HG02610 (cell line): ENCODE measurements around the gene UBE4B.
A peak's percentile ranks its signal among the peaks of the same experiment; 100 is the strongest.
"Not testable (repeated sequence)": the region's sequence is repeated elsewhere in the genome, so short reads cannot be mapped to it uniquely, and the experiment has no call there.

ENCODE experiments used
- ATAC-seq: cut with Tn5 transposase; IDR thresholded peaks from one replicate; pipeline ENCODE4 v1.9.1; 2021; ENCODE audit warnings: mild to moderate bottlenecking, moderate library complexity; ENCODE audit not compliant: unreplicated experiment

The UBE4B gene

DNA sequence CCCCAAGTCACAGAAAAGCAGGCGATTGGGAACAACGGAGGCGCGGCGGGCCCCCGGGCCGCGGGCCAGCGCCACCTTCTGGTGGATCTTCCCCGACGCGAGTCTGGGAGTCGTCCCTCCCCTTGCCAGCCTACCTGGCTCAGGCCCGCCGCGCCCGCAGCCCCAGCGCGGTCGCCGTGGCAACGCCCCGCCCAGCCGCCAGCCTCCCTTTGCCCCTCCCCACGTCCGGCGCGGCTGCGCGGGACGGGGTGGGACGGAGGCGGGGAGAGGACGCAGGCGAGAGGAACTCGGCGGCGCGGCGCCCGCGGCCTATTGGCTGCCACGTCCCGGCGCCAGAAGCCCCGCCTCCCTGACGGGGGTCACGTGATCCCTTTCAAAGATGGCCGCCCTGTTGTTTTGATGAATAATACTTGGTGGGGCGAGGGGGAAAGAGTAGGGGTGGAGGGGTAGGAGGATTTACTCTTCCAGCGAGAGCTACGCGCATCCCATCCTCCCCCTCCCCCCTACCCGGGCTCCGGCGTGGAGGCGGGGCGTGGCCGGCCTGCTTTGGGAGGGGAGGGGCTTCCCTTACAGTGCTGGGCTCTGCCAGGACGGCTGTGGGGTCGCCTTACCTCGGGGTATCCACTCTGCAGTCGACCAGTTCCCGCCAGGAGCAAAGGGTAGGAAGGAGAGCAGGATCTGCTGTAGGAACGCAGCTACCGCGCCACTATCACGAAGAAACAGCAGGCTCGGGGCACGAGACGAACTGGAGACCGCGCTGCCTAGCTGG is at the start of gene UBE4B:
Gene UBE4B (plus strand): TSS at position 369 of the 769 bp plus-strand sequence. CDS start 713 bp downstream, outside the sequence.
- ATAC-seq = peak; percentile 97

DNA sequence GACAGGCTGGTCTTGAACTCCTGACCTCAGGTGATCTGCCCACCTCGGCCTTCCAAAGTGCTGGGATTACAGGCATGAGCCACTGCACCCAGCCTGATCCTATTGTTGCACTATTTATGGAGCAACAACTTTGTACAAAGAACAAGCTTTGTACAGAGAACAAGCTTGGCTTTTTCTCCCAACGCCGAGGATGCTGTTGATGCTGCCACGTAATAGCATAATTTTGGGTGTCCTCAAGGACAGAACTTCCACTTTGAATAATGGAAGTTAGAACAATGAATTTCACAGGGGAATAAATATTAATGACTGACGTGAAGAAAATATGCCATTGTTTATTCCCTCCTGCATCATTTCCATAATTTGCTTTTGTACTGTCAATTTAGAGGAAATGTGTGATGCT is 48.5 kb upstream of the UBE4B start:
- no peak for ATAC-seq

GRCh38 chr1:9985001-9985400 is 47.8 kb upstream of the UBE4B start:
- ATAC-seq = no peak

DNA sequence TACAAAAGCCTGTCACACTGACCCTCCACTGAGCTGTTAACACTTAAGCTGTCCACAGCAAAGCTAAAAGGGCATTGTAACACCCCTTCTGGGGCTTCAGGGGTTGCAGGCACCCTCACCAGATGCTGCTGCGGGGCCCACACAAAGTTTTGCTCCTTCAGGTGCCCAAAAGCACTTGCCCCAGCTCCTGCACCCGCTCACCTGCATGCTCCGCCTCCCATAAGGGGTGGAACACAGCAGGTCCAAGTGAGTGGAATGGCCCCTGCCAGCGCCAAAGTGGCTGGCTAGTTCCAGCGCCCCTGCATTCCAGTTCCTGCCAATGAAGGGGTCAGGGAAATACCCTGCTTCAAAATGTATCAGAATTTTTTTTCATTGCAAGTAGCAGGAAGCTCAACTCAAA is 43.0 kb upstream of the UBE4B start:
- ATAC-seq = no peak

DNA sequence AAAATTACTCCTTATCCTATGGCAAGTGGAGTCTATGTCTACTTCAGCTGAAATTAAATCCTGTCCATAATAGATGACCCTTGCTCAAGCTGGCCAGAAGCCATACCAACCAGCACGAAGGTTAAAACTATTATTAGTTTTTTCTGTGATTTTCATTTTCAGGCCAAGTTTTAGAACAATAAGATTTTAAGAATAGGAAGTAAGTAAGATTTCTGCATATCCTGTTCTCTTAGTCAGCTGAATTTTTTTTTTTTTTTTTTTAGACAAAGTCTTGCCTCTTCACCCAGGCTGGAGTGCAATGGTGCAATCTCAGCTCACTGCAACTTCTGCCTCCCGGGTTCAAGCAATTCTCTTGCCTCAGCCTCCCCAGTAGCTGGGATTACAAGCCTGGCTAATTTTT is 41.8 kb upstream of the UBE4B start:
- no peak for ATAC-seq

- ATAC-seq = no peak
Measured at GRCh38 chr1:9992910-9993309, 39.8 kb upstream of the UBE4B start.

DNA sequence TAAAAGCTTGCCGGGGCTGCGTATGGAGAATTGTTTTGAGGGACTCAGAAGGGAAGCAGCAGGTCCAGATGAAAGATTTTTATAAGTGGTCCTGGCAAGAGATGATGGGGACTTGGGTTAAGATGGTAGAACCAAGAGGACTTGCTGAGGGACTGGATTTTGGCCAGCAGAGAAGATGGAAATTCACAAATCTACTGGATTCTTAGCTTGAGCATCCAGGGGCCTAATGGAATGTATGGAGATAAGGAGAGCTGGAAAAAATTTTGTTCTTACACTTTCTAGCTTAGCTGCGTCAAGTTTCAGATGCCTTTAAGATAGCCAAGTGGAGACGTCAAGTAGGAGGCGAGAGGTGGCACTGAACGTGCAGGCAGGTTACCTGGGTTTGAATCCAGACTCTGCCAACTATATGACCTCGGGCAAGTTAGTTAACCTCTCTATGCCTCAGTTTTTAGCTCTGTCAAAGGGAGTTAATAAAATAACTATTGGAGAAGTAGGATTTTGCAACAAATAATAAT is 39.1 kb upstream of the UBE4B start:
- no peak for ATAC-seq

GRCh38 chr1:9996624-9997582 is 35.9 kb upstream of the UBE4B start, which contains the start of gene RBP7:
TSS of gene RBP7 (plus strand) at chr1:9997228. CDS start at chr1:9997259, 31 bp downstream.
- no peak for ATAC-seq

DNA sequence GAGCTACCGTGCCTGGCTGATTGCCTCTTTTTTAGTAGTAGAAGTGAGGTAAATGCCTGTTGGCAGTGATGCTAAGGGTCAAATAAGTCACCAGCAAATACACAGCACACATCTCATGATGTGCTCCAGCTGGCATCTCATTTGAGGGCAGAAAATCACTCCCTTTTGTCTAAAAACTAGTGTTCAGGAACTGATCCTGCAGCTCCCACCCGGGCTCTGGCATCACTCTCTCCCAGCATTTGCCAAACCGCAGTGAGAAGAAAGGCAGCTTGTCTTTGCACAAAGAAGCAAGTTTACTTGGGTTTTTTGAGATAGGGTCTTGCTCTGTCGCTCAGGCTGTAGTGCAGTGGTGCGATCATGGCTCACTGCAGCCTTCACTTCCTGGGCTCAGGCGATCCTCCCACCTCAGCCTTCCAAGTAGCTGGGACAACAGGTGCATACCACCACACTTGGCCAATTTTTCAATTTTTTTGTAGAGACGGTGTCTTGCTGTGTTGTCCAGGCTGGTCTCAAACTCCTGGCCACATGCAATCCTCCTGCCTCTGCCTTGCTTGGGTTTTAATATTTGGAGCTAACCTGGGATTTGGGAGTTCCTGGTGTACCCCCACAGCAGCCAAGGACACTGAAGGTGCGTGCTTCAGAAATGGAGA is 31.6 kb upstream of the UBE4B start:
- ATAC-seq = no peak

DNA sequence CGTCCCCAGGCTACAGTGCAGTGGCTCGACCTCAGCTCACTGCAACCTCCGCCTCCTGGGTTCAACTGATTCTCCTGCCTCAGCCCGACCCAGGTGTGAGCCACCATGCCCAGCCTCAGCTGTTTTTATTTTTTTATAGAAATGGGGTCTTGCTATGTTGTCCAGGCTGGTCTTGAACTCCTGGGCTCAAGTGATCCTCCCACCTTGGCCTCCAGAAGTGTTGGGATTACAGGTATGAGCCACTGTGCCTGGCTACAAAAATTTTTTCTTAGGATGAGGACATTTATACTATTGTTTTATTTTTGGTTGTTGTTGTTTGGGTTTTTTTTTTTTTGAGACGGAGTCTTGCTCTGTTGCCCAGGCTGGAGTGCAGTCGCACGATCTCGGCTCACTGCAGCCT is 27.5 kb upstream of the UBE4B start:
- ATAC-seq = not testable (repeated sequence)

- no peak for ATAC-seq
Measured at GRCh38 chr1:10007169-10007568, 25.6 kb upstream of the UBE4B start.

- ATAC-seq = no peak
Measured at GRCh38 chr1:10014016-10014415, 18.7 kb upstream of the UBE4B start.

GRCh38 chr1:10019561-10019960 is 13.2 kb upstream of the UBE4B start:
- no peak for ATAC-seq

- ATAC-seq = no peak
Measured at GRCh38 chr1:10020086-10020485, 12.7 kb upstream of the UBE4B start.

GRCh38 chr1:10020678-10021077 is 12.1 kb upstream of the UBE4B start:
- ATAC-seq = not testable (repeated sequence)

- ATAC-seq = not testable (repeated sequence)
Measured at GRCh38 chr1:10021992-10022391, 10.8 kb upstream of the UBE4B start.

DNA sequence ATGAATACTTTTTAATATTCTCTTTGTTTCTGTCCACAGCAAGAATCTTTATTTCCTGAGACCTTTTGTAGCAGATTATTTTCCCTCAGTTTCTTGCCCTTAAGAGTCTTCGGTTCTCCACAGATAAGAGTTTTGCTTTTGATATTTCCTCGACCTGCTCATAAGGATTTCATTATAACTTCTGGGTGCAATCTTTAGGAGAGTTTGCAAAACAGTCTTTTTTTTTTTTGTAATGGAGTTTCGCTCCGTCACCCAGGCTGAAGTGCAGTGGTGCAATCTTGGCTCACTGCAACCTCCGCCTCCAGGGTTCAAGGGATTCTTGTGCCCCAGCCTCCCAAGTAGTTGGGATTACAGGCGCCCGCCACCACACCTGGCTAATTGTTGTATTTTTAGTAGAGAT is 10.1 kb upstream of the UBE4B start:
- no peak for ATAC-seq

DNA sequence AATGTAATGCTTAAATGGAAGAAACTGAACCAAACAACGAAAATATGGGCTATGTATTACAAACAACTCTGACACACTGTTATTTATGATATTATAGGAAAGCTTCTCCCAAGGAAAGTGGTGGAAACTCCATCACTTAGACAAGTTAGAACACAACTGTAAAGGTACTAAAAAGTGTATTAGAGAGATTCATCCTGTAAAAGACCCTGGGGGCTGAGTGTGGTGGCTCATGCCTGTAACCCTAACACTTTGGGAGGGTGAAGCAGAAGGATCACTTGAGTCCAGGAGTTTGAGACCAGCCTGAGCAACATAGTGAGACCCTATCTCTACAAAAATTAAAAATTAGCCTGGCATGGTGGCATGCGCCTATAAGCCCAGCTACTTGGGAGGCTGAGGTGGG is 7.4 kb upstream of the UBE4B start:
- no peak for ATAC-seq

GRCh38 chr1:10027027-10027426 is 5.7 kb upstream of the UBE4B start:
- no peak for ATAC-seq

DNA sequence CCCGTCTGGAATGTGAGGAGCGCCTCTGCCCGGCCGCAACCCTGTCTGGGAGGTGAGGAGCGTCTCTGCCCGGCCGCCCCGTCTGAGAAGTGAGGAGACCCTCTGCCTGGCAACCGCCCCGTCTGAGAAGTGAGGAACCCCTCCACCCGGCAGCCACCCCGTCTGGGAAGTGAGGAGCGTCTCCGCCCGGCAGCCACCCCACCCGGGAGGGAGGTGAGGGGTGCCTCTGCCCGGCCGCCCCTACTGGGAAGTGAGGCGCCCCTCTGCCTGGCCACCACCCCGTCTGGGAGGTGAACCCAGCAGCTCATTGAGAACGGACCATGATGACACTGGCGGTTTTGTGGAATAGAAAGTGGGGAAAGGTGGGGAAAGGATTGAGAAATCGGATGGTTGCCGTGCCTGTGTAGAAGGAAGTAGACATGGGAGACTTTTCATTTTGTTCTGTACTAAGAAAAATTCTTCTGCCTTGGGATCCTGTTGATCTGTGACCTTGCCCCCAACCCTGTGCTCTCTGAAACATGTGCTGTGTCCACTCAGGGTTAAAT is 3.7 kb upstream of the UBE4B start:
- ATAC-seq = not testable (repeated sequence)

- no peak for ATAC-seq
Measured at GRCh38 chr1:10031461-10031860, 1.3 kb upstream of the UBE4B start.
